Natural killer cell treated with Interleukin-12 subunit alpha and Interleukin-12 subunit beta and Interleukin-15 and Interleukin-18, amount 100 ng/mL, for 72 hours (primary cell): Measurements from ENCODE around the gene VIT. TPM values are rescaled to one million over a fixed set of nuclear protein-coding genes. Genes with fewer than 3 reads are reported as not detected.

Experiments
- ATAC-seq, 2 donors: fragments of 150-1000 bp; cut with Tn5 transposase in 1 of 2; sonication (Bioruptor Pico), chemical (Tn5 transposase) in 1 of 2; 2 replicates each; pipeline ENCODE4 v1.10.0; 2021
- DNase-seq: peaks from one replicate; pipeline ENCODE4 v3.0.0; 2022; ENCODE audit warnings: low spot score
- H3K27ac Mint-ChIP-seq, 2 donors: 1 replicate in 1 of 2; 2 replicates in 1 of 2; pipeline ENCODE4 v1.8.0; 2022; ENCODE audit warnings: mixed read lengths in 2 of 2, mild to moderate bottlenecking in 1 of 2, moderate library complexity in 1 of 2
- H3K27me3 Mint-ChIP-seq, 2 donors: 1 replicate in 1 of 2; 2 replicates in 1 of 2; pipeline ENCODE4 v1.8.0; 2022; ENCODE audit warnings: mixed read lengths in 2 of 2
- H3K36me3 Mint-ChIP-seq: one replicate; pipeline ENCODE4 v1.8.0; 2022; ENCODE audit warnings: mixed read lengths
- H3K4me1 Mint-ChIP-seq, 2 donors: 1 replicate in 1 of 2; 2 replicates in 1 of 2; pipeline ENCODE4 v1.8.0; 2022; ENCODE audit warnings: low read depth in 2 of 2, mixed read lengths in 2 of 2, mild to moderate bottlenecking in 1 of 2
- H3K4me3 Mint-ChIP-seq: one replicate; pipeline ENCODE4 v1.8.0; 2022; ENCODE audit warnings: mixed read lengths
- H3K9me3 Mint-ChIP-seq: 2 replicates; pipeline ENCODE4 v1.8.0; 2022; ENCODE audit warnings: mixed read lengths
- total RNA-seq, 2 donors: library from RNA; stranded (reverse); gene quantifications; one replicate each; pipeline ENCODE4 v1.2.3, GENCODE V29; 2022

The VIT gene
- total RNA-seq, 2 donors from 2014 or later, result not detected

GRCh38 chr2:36861896-36862295 lies 165.4 kb downstream of the VIT start:
- no peak overlapping the region for H3K27ac Mint-ChIP-seq
- no peaks in the 10 kb centered on the region for H3K9me3 Mint-ChIP-seq
- H3K4me3 Mint-ChIP-seq, result no peak overlapping the region
- no peak for ATAC-seq
- H3K4me1 Mint-ChIP-seq, result peaks cover 15 to 22% of the 10 kb centered on the region in 2 donors
- no peak for DNase-seq
- no peaks in the 10 kb centered on the region for H3K27me3 Mint-ChIP-seq
- H3K36me3 Mint-ChIP-seq, result peaks cover 40% of the 10 kb centered on the region

Other genes with a start within 250 kb of the VIT start
- 10 to 100 TPM; 15.3 to 18.1 TPM for gene FEZ2, start 98.5 kb upstream of the VIT start, total RNA-seq